CD4-positive, CD25-positive, alpha-beta regulatory T cell (primary cell): ENCODE measurements around the gene QPRT. TPM values are rescaled to one million over a fixed set of nuclear protein-coding genes. Genes with fewer than 3 reads are reported as not detected.
A peak's percentile ranks its signal among the peaks of the same experiment; 100 is the strongest.
"Not testable (repeated sequence)": the region's sequence is repeated elsewhere in the genome, so short reads cannot be mapped to it uniquely, and the experiment has no call there.

ENCODE experiments used
- ATAC-seq, 2 donors: fragments of 150-1000 bp; cut with Tn5 transposase; one replicate each; pipeline ENCODE4 v1.10.0; 2021; ENCODE audit warnings: low read depth in 2 of 2, moderate number of reproducible peaks in 2 of 2, moderate library complexity in 1 of 2
- DNase-seq, 3 donors: peaks; one replicate each; pipeline versions ENCODE4 v3.0.0 to v3.0.0-alpha.2; 2012 to 2022; ENCODE audit warnings: mixed read lengths in 1 of 3
- H3K27ac ChIP-seq: one replicate; pipeline ENCODE4 v1.7.0; 2013; ENCODE audit warnings: mild to moderate bottlenecking, low read length; ENCODE audit not compliant: insufficient read depth, poor library complexity, severe bottlenecking
- H3K27me3 ChIP-seq: one replicate; pipeline ENCODE4 v1.7.0; 2013; ENCODE audit warnings: low read length; ENCODE audit not compliant: control insufficient read depth, insufficient read depth
- H3K36me3 ChIP-seq: one replicate; pipeline ENCODE4 v1.7.0; 2013; ENCODE audit warnings: mild to moderate bottlenecking, low read length, moderate library complexity; ENCODE audit not compliant: control insufficient read depth, insufficient read depth
- H3K4me1 ChIP-seq: 2 replicates; pipeline ENCODE4 v1.7.0; 2013; ENCODE audit warnings: mild to moderate bottlenecking, low read length; ENCODE audit not compliant: insufficient read depth, control insufficient read depth, poor library complexity, severe bottlenecking
- H3K4me3 ChIP-seq: one replicate; pipeline ENCODE4 v1.7.0; 2013; ENCODE audit warnings: low read depth, mild to moderate bottlenecking, low read length, moderate library complexity
- H3K9me3 ChIP-seq, 2 experiments: 1 replicate in 1 of 2; 2 replicates in 1 of 2; pipeline ENCODE4 v1.7.0; 2013; ENCODE audit warnings: low read length in 2 of 2, mild to moderate bottlenecking in 1 of 2, moderate library complexity in 1 of 2; ENCODE audit not compliant: control insufficient read depth in 2 of 2
- H3K27ac Mint-ChIP-seq, 3 donors: one replicate each; pipeline ENCODE4 v1.8.0; 2020 to 2022; ENCODE audit warnings: mild to moderate bottlenecking in 3 of 3, mixed read lengths in 3 of 3, moderate library complexity in 2 of 3
- H3K27me3 Mint-ChIP-seq: one replicate; pipeline ENCODE4 v1.8.0; 2022; ENCODE audit warnings: mild to moderate bottlenecking, mixed read lengths
- H3K36me3 Mint-ChIP-seq: one replicate; pipeline ENCODE4 v1.8.0; 2020; ENCODE audit warnings: mixed read lengths
- H3K4me1 Mint-ChIP-seq, 4 donors: one replicate each; pipeline ENCODE4 v1.8.0; 2020 to 2022; ENCODE audit warnings: mixed read lengths in 4 of 4, mild to moderate bottlenecking in 1 of 4
- H3K4me3 Mint-ChIP-seq, 4 donors: one replicate each; pipeline ENCODE4 v1.8.0; 2020 to 2022; ENCODE audit warnings: mild to moderate bottlenecking in 4 of 4, mixed read lengths in 4 of 4, moderate library complexity in 3 of 4
- H3K9me3 Mint-ChIP-seq, 7 donors: one replicate each; pipeline ENCODE4 v1.8.0; 2020 to 2022; ENCODE audit warnings: mixed read lengths in 7 of 7, mild to moderate bottlenecking in 3 of 7, moderate library complexity in 2 of 7
- polyA plus RNA-seq, 4 donors: library from polyadenylated mRNA; unstranded; fragments of 300-500 nt; fragmentation: Illumina TruSeq; gene quantifications; one replicate each; pipeline ENCODE4 v1.2.3, GENCODE V29; 2021
- total RNA-seq: library from RNA; stranded (reverse); gene quantifications from one replicate; pipeline ENCODE4 v1.2.3, GENCODE V29; 2022

The QPRT gene
- total and polyA plus RNA-seq, 5 donors from 2014 or later = 0.53 to 2.4 (median 0.72) TPM

GRCh38 chr16:29730649-29731048 lies 51.7 kb downstream of the QPRT start:
- H3K27ac ChIP-seq = no peak overlapping the region
- no peaks in the 10 kb centered on the region for H3K36me3 ChIP-seq
- Mint-ChIP-seq H3K9me3 (peaks cover 0 to 7% (median 2%) of the 10 kb centered on the region in 7 donors), H3K4me3 (peak overlapping the region in 1 of 4 donors; percentile 81), H3K4me1 (peaks cover 5 to 32% (median 16%) of the 10 kb centered on the region in 4 donors), H3K27me3 (no peaks in the 10 kb centered on the region), H3K36me3 (peaks cover 4% of the 10 kb centered on the region), H3K27ac (no peak overlapping the region)
- H3K9me3 ChIP-seq = no peaks in the 10 kb centered on the region
- no peak for DNase-seq
- H3K27me3 ChIP-seq = no peaks in the 10 kb centered on the region
- H3K4me3 ChIP-seq = no peak overlapping the region
- no peak for ATAC-seq
- H3K4me1 ChIP-seq = peaks cover 9% of the 10 kb centered on the region

- H3K27me3 Mint-ChIP-seq, H3K36me3 ChIP-seq, H3K9me3 Mint-ChIP-seq, H3K36me3 Mint-ChIP-seq, H3K4me1 ChIP-seq, H3K9me3 ChIP-seq, H3K27me3 ChIP-seq, H3K4me3 ChIP-seq: not testable (repeated sequence)
- H3K4me3 Mint-ChIP-seq = peak overlapping the region in 2 of 4 donors; percentile 24 to 55
- peak overlapping the region; percentile 2 to 52 (median 51) for H3K27ac Mint-ChIP-seq
- peaks cover 10 to 46% (median 24%) of the 10 kb centered on the region in 4 donors for H3K4me1 Mint-ChIP-seq
- H3K27ac ChIP-seq = peak overlapping the region; percentile 8
- peak in 1 of 3 donors; percentile 69 for DNase-seq
- ATAC-seq = peak; percentile 12 to 34
These were observed 53.0 kb downstream of the QPRT start for GRCh38 chr16:29731768-29732601.

DNA sequence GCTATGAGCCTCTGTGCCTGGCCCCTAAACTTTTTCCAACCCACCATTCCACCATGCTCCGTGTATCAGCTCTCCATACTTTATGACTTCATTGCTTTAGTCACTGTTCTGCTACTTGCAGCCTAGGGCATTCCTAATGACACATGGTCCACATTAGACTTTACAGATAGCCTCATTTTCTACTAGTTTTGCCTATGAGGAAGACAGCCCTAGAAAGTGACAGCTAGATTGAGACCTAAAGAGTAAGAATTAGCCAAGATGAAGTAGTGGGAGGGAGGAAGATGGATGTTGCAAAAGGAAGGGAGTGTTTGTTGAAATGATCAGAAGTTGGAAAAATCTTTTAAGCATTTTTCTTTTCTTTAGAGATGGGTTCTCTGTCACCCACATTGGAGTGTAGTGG lies 55.8 kb downstream of the QPRT start:
- Histone ChIP-seq H3K4me1 (peaks cover 32% of the 10 kb centered on the region), H3K27ac (no peak overlapping the region), H3K36me3 (no peaks in the 10 kb centered on the region), H3K4me3 (no peak overlapping the region), H3K9me3 (no peaks in the 10 kb centered on the region), H3K27me3 (no peaks in the 10 kb centered on the region)
- peak overlapping the region in 1 of 4 donors; percentile 81 for H3K4me3 Mint-ChIP-seq
- H3K36me3 Mint-ChIP-seq = peaks cover 7% of the 10 kb centered on the region
- peak overlapping the region in 1 of 3 donors; percentile 26 for H3K27ac Mint-ChIP-seq
- peaks cover 19 to 63% (median 40%) of the 10 kb centered on the region in 4 donors for H3K4me1 Mint-ChIP-seq
- ATAC-seq (no peak), DNase-seq (no peak)
- H3K27me3 Mint-ChIP-seq = no peaks in the 10 kb centered on the region
- peaks cover 0 to 7% (median 2%) of the 10 kb centered on the region in 7 donors for H3K9me3 Mint-ChIP-seq

- Histone ChIP-seq H3K27me3 (no peaks in the 10 kb centered on the region), H3K4me3 (no peak overlapping the region), H3K9me3 (no peaks in the 10 kb centered on the region), H3K27ac (no peak overlapping the region), H3K4me1 (peaks cover 34% of the 10 kb centered on the region), H3K36me3 (peaks cover 1% of the 10 kb centered on the region)
- peak overlapping the region in 2 of 3 donors; percentile 47 to 67 for H3K27ac Mint-ChIP-seq
- DNase-seq (no peak), ATAC-seq (no peak)
- peaks cover 0 to 6% (median 2%) of the 10 kb centered on the region in 7 donors for H3K9me3 Mint-ChIP-seq
- H3K27me3 Mint-ChIP-seq = no peaks in the 10 kb centered on the region
- peaks cover 22 to 71% (median 46%) of the 10 kb centered on the region in 4 donors for H3K4me1 Mint-ChIP-seq
- H3K4me3 Mint-ChIP-seq = peak overlapping the region in 1 of 4 donors; percentile 11
- peaks cover 17% of the 10 kb centered on the region for H3K36me3 Mint-ChIP-seq
These were observed 57.1 kb downstream of the QPRT start for GRCh38 chr16:29736112-29736511.

DNA sequence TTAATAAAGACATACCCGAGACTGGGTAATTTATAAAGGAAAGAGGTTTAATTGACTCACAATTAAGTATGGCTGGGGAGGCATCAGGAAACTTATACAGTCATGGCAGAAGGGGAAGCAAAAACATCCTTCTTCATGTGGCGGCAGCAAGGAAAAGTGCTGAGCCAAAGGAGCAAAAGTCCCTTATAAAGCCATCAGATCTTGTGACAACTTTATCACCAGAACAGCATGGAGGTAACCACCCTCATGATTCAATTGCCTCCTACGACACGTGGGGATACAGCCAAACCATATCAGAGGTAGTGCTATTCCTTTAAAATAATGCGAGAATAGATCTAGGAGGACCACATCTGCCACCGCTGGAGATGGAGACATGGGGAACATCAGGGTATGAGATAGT lies 57.8 kb downstream of the QPRT start:
- DNase-seq (no peak), ATAC-seq (no peak)
- Mint-ChIP-seq H3K9me3 (peaks cover 0 to 4% (median 2%) of the 10 kb centered on the region in 7 donors), H3K36me3 (peaks cover 24% of the 10 kb centered on the region), H3K27me3 (no peaks in the 10 kb centered on the region), H3K4me1 (peaks cover 23 to 74% (median 51%) of the 10 kb centered on the region in 4 donors), H3K27ac (peak overlapping the region; percentile 26 to 67 (median 54)), H3K4me3 (peak overlapping the region in 1 of 4 donors; percentile 11)
- no peak overlapping the region for H3K4me3 ChIP-seq
- peaks cover 41% of the 10 kb centered on the region for H3K4me1 ChIP-seq
- H3K36me3 ChIP-seq = peaks cover 7% of the 10 kb centered on the region
- H3K27me3 ChIP-seq = no peaks in the 10 kb centered on the region
- H3K27ac ChIP-seq = no peak overlapping the region
- H3K9me3 ChIP-seq = no peaks in the 10 kb centered on the region

DNA sequence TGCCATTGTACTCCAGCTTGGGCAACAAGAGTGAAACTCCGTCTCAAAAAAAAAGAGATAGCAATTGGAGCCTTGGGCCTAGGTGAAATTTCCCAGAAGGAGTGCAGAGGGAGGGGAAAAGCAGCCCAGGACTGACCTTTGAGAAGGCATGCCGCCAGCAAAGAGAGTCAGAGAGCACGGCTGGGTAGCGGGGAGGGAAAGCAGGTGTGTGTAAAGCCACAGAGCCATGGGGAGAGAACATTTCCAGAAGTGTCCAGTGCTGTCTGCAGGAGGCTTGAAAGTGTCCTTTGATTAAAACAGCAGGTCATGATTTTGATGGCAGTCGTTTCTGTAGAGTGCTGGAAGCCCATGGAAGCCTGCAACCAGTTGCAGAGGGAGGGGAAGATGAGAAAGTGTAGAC lies 58.7 kb downstream of the QPRT start:
- H3K27me3 ChIP-seq = no peaks in the 10 kb centered on the region
- DNase-seq = no peak
- no peak for ATAC-seq

GRCh38 chr16:29738514-29738913 lies 59.5 kb downstream of the QPRT start:
- peaks cover 55% of the 10 kb centered on the region for H3K4me1 ChIP-seq
- no peaks in the 10 kb centered on the region for H3K27me3 Mint-ChIP-seq
- H3K9me3 Mint-ChIP-seq = peaks cover 0 to 2% (median 0%) of the 10 kb centered on the region in 7 donors
- no peaks in the 10 kb centered on the region for H3K27me3 ChIP-seq
- peaks cover 18 to 84% (median 57%) of the 10 kb centered on the region in 4 donors for H3K4me1 Mint-ChIP-seq
- DNase-seq (peak; percentile 39 to 82 (median 73)), ATAC-seq (peak; percentile 88 to 90)
- no peaks in the 10 kb centered on the region for H3K9me3 ChIP-seq
- peak overlapping the region; percentile 89 to 91 (median 89) for H3K27ac Mint-ChIP-seq
- peak overlapping the region; percentile 55 for H3K4me3 ChIP-seq
- peaks cover 22% of the 10 kb centered on the region for H3K36me3 ChIP-seq
- peak overlapping the region; percentile 2 to 87 (median 80) for H3K4me3 Mint-ChIP-seq
- peak overlapping the region; percentile 76 for H3K27ac ChIP-seq
- peaks cover 30% of the 10 kb centered on the region for H3K36me3 Mint-ChIP-seq

More for the DNA sequence above, 58.7 kb downstream of the QPRT start:
- H3K4me3 Mint-ChIP-seq = peak overlapping the region in 3 of 4 donors; percentile 41 to 87 (median 84)
- peak overlapping the region; percentile 89 to 91 (median 89) for H3K27ac Mint-ChIP-seq
- Histone ChIP-seq H3K36me3 (peaks cover 16% of the 10 kb centered on the region), H3K4me3 (peak overlapping the region; percentile 10), H3K4me1 (peaks cover 47% of the 10 kb centered on the region), H3K9me3 (no peaks in the 10 kb centered on the region), H3K27ac (peak overlapping the region; percentile 76)
- peaks cover 18 to 78% (median 51%) of the 10 kb centered on the region in 4 donors for H3K4me1 Mint-ChIP-seq
- peaks cover 26% of the 10 kb centered on the region for H3K36me3 Mint-ChIP-seq
- no peaks in the 10 kb centered on the region for H3K27me3 Mint-ChIP-seq
- peaks cover 0 to 3% (median 0%) of the 10 kb centered on the region in 7 donors for H3K9me3 Mint-ChIP-seq
